ENCODE data around the gene HS1BP3.

- TF ChIP-seq POLR2A (IDR thresholded peaks at IDR 0.05) = no peak
- no peak for TF ChIP-seq CTCF (IDR thresholded peaks at IDR 0.05)
Observed at GRCh38 chr2:20625491-20626391, 25.2 kb downstream of the HS1BP3 start.

Measured in lower leg skin (tissue), 3 donors.